ENCODE data around the gene CYLD.

CYLD gene

DNA sequence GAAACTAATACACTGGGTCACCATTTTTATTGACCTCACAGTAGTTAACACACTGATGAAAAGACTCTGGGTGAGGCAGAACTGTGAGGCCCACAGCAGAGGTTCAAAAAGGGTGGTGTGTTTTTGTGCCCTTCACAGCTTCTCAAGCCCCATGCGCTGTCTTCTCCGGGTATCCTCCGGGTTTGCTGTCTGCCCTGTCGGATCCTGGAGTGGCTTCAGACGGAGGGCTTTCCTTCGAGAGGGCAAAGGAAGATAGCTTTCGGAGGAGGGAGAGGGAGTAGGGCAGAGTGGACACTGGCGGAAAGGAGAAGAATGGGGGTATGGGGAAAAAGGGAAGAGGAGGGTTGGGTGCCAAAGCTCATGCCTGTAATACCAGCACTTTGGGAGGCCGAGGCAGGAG, 80.8 kb downstream of the CYLD start:
- no peak for DNase-seq

DNA sequence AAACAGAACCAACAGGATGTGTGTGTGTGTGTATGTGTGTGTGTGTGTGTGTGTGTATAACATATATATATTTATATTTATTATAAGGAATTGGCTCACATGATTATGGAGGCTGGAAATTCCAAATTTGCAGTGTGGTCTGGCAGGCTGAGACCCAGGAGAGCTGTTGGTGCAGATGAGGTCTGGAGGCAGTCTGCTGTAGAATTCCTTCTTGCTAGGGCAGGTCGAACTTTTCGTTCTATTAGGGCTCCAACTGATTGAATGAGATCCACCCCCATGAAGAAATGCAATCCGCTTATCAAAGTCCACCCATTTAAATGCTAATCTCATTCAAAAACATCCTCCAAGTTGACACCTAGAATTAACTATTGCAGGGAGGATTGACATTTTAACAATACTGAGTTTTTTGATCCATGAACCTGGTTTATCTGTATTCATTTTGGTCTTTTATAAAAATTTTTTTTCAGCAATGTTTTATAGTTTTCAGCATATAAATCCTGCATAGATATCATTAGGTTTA, 85.0 kb downstream of the CYLD start:
- DNase-seq, result no peak

DNA sequence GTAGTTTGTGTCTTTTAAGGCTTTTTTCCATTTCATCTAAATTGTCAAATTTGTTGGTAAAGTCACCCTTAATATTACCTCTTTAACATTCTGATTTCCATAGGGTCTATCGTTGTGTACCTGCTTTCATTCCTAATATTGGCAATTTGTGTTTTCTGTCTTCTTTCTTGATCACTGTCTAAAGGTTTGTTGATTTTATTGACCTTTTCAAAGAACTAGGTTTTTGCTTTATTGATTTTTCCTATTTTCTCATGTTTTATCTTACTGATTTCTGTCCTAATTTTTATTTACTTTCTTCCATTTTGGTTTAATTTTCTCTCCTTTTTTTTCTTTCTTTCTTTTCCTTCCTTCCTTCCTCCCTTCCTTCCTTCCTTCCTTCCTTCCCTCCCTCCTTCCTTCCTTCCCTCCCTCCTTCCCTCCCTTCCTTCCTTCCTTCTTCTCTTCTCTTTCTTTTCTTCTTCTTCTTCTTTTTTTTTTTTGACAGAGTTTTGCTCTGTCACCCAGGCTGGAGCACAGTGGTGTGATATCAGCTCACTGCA, 86.3 kb downstream of the CYLD start:
- DNase-seq, result no peak

DNA sequence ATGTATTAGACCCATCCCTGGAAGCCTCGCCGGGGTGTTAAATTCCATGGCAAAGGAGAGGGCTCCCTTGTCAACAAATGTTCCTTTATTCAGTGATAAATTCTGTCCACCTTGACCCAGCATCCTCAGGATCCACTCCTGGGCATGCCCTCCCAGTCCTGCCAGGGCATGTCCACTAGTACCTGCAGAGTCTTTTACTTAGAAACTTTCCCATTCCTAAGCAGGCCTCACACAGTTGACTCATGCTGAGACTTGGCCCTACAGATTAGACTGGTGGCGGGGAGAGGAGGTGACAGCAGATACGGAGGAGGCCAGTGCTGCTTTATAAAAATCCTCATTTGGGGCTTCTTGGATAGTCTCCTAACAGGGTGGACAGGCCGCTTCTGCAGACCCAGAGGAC, 88.8 kb downstream of the CYLD start:
- no peak for DNase-seq

DNA sequence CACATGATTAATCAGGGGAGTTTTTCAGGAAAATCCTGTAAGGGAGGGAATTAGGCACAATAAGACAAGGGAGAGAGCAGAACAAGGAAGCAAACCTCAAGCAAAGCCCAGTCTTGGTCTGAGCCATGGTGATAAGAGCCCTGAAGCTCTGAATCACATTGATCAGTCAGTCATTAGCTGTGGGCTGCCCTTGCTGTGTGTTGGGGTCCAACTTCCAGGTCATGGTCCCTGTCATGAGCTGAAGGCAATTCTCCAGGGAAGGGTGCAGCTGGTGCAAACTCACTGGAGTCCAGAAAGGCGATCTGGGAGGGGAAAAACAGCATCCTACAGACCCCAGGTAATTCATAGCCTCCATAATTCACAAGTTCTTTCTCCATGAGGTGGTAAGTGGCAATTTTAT, 89.9 kb downstream of the CYLD start:
- no peak for DNase-seq

DNA sequence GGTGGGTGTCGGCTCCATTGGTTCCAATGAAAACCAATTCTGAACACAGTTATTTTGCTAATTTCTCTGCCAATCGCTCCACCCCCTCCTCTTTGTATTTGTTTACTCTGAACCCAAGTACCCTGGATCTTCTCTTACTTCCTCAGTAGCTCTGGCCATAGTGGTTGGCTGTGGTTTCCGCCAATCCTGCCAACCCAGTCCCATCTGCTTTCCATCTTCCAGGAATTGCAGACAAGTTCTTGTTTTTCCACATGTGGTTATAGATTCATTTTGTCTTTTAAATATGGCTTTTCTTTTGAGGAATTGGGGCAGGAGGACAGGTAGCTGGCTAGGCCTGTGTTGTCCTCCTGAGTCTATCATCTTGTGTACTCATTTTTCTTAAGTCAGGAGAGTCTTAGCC, 92.0 kb downstream of the CYLD start:
- DNase-seq, result no peak

DNA sequence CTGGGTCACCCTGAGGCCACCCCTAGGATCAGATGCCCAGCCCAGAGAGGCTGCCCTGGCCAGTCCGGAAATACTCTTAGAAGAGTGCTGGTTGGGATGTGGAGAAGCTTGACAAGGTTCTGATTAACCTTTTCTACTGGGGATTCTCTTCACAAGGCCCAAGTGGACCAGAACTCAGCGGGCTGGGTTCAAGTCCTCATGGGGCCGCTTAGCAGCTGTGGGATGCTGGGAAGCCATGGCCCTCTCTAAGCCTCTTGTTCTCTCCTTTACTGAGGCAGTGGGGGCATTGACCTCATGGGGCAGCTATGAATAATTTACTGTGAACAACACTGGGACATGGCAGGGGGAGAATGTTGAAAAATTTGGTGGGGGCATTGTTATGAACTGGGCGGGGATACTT, 92.8 kb downstream of the CYLD start:
- no peak for DNase-seq

DNA sequence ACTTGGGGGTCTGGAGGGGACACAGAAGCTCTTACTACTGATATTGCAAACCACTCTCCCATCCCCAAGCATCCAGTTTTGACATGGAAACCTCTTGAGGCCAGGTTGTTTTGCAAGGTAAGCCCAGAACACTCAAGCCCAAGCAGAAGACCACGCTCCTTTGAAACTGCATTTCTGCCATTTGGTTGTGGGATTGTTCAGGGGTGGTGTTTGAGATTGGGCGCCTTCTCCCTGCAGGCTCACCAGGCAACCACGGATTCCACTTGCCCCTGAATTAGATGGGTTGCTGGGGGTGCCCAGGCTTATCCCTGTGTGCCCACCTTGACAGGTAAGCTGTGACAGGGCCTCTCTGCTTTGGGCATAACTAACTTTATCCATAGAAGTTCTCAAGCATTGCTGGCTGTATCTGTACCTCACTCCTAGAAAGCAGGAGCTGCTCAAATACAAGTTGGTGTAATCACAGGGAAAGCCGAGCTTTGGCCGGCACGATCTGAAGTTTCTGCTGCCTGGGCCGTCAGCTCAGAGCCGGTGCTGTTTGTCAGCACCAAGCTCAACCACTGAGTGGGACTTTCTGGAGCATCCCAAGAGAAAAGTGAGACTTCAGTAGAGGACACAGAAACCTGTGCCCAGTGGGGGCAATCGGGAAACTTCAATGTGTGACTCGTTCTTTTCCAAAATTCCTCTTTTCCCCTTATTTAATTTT, 93.6 kb downstream of the CYLD start:
- DNase-seq, result no peak

DNA sequence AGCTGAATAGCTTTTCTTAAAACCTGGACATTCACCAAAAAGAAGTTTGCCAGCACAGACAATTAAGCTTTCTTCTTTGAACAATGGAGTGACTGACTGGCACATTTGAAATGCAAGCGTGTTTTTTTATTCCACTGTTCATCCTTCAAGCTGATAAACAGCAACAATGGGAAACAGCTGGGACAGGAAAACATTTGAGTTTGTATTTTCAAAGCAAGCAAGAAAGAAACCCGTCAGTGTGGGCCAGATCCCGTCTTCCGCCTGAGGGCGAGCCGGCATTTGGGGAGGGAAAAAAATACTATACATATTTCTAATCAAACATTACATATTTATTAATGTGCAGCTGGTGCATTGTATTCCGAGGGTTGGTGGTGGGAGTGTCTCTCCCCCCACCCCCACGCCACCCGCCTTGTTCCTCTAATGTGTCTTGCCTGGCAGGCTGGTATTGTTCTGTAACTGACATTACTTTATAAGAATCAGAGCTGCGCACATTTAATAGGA, 94.3 kb downstream of the CYLD start:
- DNase-seq, result no peak

DNA sequence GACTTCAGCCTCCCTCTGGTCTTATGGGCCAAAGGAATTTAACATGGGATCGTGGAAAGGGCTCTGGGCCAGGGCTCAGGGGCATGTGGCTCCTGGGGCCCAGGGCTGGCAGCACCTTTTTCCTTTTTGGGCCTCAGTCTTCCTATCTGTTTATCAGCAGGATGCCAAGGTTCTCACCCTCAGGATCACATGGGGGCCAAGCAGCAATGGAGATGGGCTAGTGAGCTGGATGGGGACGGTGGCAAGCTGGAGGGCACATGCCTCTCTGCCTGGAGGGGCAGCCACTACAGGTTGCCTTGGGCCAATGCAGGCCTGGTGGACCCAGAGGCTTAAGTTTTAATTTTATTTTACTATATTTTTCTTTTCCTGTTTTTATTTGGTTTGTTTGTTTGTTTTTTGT, 95.4 kb downstream of the CYLD start:
- no peak for DNase-seq

DNA sequence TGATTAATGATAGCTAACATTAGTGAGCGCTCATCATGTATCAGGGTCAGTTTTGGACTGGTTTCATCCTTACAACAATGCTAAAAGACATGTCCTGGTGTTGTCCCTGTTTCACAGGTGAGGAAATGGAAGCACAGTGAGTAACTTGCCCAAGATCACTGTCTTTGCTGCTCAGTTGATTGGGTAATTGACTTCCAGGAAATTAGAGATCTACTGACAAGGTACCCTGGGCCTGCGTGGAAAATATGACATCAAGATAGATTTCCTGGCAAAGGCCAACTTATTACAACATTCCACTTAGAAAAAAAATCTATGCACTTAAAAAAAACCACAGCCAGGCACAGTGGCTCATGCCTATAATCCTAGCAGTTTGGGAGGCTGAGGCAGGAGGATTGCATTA, 96.3 kb downstream of the CYLD start:
- peak; percentile 64 for DNase-seq

DNA sequence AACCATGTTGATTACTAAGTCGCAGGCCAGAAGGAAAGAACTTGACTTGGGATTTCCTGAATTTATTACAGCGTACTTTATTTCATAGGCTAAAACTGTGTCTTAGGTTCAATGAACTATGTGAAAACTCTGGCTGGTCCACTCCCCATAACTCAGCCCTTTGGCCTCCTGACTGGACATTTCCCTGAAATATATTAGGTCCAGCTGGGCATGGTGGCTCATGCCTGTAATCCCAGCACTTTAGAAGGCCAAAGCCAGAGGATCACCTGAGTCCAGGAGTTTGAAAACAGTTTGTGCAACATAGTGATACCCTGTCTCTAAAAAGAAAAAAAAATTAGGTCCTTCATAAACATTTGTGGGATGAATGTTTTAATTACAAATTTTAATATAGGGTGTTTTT, 97.0 kb downstream of the CYLD start:
- DNase-seq, result no peak

DNA sequence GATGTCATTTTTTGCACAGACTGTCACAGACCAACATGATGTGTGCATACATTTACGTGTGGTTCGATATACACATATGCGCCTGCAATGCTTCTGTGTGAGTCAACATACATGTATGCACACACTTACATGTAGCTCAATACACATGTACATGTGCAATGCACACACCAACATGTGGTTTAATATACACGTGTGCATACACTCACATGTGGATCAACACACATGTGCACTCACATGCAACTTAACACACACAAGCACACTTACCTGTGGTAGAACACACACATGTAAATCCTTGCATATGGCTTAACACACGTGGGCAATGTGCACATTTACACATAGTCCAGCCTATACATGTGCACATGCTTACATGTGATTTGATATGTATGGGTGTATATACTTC, 97.5 kb downstream of the CYLD start:
- DNase-seq, result no peak

DNA sequence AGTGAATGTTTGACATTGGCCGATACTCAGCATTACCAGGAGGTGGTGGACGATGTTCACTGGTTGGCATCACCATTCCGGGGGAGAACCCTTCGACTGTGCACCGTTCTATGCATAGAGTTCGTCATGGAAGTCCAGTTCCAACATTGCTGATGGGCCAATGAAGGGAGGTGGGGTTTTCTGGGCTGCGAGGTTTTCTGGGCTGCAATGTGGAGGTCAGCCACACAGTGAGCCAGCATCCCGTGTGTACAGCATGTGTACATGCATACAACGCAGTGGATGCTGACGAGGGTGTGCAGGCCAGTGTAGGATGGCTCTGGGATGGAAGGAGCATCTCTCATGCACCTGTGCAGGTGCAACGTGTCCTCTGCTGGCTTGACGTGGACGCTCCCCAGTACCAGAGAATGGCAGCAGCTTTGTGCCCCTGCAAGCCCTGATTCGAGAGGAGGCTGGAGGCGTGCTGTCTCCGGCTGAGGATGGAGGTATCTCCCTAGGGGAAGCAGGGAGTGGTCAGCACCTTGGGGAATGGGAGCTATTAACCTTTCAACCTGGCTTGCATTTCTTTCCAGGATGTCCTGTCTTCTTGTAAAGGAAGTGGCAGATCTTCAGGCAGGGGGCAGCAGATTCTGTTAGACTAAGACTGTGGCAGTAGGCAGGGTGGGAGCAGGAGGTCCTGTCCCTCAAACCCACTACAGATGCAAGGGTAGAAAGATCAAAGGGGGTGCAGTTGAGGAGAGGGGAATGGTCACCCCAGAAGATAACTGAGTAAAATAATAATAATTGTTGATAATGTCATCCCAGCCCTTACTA, 98.2 kb downstream of the CYLD start:
- DNase-seq, result peak; percentile 35

DNA sequence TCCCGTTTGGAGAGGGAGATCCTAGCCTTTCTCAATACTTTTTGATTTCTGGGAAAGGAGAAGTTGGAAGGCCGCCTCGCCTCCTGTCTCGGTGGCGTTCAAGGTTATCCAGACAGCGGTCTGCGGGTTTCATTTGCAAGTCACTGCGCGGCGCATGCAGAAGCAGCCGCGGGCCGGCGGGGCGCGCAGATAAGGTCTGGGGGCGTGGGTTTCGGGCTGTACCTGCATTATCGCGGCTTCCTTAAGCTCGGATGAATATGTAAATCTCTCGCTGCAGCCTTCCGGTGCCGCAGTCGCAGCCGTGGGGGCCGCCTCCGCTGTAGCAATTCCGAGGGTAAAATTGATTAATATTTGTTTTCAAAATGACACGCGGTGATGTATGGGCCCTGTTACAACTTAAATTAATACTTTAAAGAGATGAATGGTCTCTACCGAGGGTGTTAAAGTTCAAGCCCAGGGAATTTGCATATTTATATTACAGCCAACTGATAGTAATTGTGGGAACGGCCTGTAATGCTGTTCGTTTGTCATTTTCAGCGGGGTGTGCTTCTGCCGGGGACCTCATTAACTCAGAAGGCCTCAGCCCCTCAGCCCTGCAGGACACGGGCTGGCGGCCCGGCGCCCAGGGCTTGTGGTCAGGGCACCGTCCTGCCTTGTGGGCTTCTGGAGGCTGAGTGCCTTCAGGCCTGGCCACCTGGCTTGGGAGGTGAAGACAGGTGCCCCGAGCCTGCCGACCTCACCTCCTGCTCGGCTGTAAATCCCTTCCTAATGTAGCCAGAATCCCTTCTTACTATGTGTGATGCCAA, 99.4 kb downstream of the CYLD start:
- peak; percentile 95 for DNase-seq

DNA sequence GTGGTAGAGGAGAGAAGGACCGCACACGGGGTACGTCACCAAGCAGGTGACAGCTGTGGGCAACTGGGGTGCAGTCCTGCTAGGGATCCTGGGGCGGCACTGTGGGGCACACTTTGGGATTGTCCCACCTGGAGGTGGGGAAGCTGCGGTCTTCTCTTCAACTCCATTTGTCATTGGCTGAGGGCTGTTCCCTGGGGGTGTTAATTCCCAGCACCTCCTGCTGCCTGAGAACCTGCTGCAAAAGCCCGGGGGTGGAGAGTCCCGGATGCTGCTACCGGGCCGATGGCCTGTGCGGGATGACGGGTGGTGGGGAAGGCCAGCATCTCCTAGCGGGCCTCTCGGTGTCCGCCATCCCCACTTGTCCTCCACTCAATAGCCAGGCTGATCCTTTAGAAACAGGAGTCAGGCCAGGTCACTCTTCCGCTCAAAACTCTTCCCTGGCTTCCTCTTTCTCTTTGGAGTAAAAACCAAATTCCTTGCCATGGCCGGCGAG, 100.2 kb downstream of the CYLD start:
- DNase-seq, result no peak

DNA sequence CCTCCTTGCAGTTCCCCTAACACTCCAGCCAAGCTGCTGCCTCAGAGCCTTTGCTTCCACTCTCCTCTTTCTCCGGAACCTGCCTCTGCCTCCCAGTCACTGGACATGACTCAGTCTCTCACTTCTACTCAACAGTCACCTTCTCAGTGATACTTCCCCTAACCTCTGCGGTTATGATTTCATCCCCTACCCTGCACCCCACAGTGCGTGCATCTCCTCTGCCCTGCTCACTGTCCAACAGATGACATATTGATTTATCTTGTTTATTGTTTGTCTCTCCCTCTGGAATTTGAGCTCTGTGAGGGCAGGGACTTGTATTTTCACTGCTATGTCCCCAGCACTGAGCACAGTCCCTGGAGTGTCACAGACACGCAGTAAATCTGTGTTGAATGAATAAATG, 100.7 kb downstream of the CYLD start:
- DNase-seq, result no peak

DNA sequence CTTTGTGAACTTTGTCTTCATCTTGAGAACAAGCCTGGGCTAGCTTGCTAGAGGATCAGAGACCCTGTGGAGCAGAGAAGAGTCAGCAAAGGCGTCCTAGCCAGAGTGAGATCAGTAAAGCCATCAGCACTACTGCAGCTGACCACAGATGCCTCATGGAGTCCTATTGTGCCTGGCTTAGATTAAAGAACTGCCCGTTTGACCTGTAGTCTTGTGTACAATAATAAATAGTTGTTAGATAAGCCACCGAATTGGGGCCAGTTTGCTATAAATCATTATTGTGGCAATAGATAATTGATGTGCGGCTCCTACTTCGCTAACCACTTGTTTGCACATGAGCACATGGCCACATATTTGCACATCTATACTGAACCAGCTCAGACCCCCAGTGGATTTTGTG, 103.0 kb downstream of the CYLD start:
- no peak for DNase-seq

DNA sequence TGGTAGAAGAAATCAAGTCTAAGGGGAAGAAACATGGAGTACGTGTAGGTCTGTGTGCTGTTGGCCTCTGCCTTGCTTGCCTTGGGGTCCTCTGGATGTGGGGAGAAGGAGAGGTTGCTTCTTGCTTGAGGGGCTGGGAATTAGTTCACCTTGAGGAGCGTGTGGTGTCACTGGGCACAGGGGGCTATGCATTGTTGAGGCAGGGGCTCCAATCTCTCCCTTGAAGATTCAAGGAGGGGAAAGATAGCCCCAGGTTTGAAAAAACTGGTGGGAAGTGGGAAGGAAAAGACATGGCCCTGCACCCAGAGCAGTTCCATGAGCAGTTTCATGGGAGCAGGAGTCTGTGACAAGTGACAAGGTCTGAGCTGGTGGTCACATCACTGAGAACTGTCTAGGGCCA, 103.4 kb downstream of the CYLD start:
- DNase-seq, result no peak

DNA sequence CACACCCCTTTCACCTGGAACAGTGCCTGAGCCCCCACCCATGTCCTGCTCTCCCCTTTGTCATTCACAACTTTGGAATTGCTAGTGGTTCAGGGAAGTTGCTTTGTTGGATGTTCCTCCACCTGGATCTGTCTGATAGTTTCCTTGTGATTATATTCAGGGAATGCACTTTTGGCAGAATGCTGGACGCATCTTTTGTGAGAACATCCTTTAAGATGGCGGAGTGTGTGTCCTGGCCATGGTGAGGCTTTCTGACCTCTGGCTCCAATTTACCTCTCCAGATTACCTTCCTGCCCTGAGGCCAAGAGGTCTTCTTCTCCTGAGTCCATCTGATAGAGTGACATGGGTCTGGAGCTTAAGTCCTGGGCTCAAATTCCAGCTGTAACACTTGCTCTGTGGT, 104.6 kb downstream of the CYLD start:
- no peak for DNase-seq

DNA sequence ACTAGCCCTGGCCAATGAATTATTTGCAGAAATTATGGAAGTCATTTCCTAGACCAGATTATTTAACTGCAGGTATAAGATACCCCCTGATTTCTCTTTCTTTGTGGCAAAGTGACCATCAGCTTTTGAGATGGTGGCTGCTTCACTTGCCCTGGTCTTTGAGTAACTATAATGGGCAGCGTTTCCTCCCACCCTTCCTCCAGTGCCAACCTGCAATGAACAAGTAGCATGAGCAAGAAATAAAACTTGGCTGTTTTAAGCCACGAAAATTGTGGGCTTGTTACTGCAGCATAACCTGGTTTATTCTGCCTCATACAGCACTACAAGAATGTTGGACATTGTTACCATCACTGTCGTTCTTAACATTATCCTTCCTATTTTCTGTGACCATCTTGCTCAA, 105.3 kb downstream of the CYLD start:
- no peak for DNase-seq

DNA sequence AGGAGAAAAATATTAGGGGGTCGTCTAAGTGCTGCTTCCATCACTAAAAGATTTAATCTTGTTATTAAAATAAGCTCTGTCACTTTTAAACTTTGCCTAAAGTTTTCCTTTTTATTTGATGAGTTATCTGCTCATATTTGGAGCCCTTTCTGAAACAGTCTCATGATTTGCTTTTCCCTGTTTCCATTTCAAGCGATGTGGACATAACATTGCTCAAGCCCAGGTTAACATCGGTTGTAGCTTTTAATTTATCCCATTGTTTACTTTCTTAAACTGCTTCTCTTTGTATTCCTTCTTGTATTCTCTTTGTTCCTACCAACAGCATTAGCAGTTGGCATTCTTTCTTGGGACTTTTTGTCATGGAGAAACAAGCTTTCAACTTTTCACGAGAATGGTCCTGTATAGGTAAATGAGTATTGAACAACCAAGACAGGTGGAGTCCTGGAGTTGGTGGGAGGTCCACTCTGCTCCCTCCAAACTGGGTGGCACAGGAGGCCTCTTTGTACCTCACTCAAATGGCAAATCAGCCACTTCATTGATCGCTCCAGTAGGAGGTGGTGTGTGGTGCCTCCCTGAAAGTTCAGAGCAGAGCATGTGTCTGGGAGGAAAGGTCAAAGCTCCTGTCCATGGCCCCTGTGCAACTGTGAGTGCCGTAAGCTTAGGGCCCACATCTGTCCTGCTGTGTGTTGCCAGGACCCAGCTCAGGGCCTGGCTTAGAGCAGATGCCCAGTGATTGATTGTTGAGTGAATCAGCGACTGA, 107.0 kb downstream of the CYLD start:
- DNase-seq, result no peak

All from hematopoietic multipotent progenitor cell treated with erythropoietin and hydrocortisone succinate and interleukin-3 and kit ligand, for 6 days (in vitro differentiated cells).